OCI-LY7 (cell line): ENCODE results near the gene SNX10. TPM values are rescaled to one million over a fixed set of nuclear protein-coding genes. Genes with fewer than 3 reads are reported as not detected.

ENCODE experiments used
- BruUV-seq: library from RNA; stranded (reverse); fragments of 400-500 nt; replicated peaks from 2 replicates; lab custom pipeline; 2021; lab: Mats Ljungman, UMichigan
- CTCF ChIA-PET: fragments of 300-600 bp; sonication (Branson Sonifier 250); formaldehyde crosslinking; loops from one replicate; lab custom pipeline; 2022; ENCODE audit warnings: antibody characterized with exemption; ENCODE audit not compliant: unreplicated experiment; lab: Charles Lee
- POLR2A ChIA-PET: fragments of 300-600 bp; sonication (Branson Sonifier 250); formaldehyde crosslinking; loops from one replicate; lab custom pipeline; 2022; ENCODE audit warnings: antibody characterized with exemption; lab: Charles Lee
- DNase-seq: peaks from one replicate; pipeline ENCODE4 v3.0.0-alpha.2; 2015; ENCODE audit warnings: low spot score
- H2AFZ ChIP-seq: fragments of 200-600 bp; sonication (generic), shearing (Covaris generic); 2 replicates; pipeline ENCODE4 v1.6.1; 2014; ENCODE audit warnings: mild to moderate bottlenecking, antibody characterized with exemption, low read length, moderate library complexity
- H3K27ac ChIP-seq: fragments of 200-600 bp; sonication (generic); 2 replicates; pipeline ENCODE4 v1.5.1; 2014; ENCODE audit warnings: mixed run types, low read depth, mild to moderate bottlenecking, moderate library complexity, low read length, inconsistent platforms; ENCODE audit not compliant: poor library complexity, severe bottlenecking
- H3K36me3 ChIP-seq: fragments of 200-600 bp; sonication (generic); 2 replicates; pipeline ENCODE4 v1.6.1; 2014; ENCODE audit warnings: mild to moderate bottlenecking, antibody characterized with exemption, low read length, moderate library complexity, mixed read lengths; ENCODE audit not compliant: insufficient read depth
- H3K4me1 ChIP-seq: fragments of 200-600 bp; sonication (generic); 2 replicates; pipeline ENCODE4 v1.5.1; 2014; ENCODE audit warnings: mild to moderate bottlenecking, low read length; ENCODE audit not compliant: insufficient read depth, poor library complexity, severe bottlenecking
- H3K4me2 ChIP-seq: fragments of 200-600 bp; sonication (generic); 2 replicates; pipeline ENCODE4 v1.6.1; 2014; ENCODE audit warnings: mild to moderate bottlenecking, low read length
- H3K4me3 ChIP-seq: fragments of 200-600 bp; sonication (generic); 2 replicates; pipeline ENCODE4 v1.5.1; 2014; ENCODE audit warnings: mild to moderate bottlenecking, low read depth, low read length; ENCODE audit not compliant: poor library complexity, severe bottlenecking
- H3K79me2 ChIP-seq: fragments of 200-600 bp; sonication (generic); 2 replicates; pipeline ENCODE4 v1.6.1; 2016; ENCODE audit warnings: low read depth, mild to moderate bottlenecking, low read length, moderate library complexity, mixed read lengths; ENCODE audit not compliant: insufficient read depth
- H3K9me2 ChIP-seq: fragments of 200-600 bp; sonication (generic); 2 replicates; pipeline ENCODE4 v1.6.1; 2016; ENCODE audit warnings: mild to moderate bottlenecking, low read length, mixed read lengths; ENCODE audit not compliant: insufficient read depth
- H3K9me3 ChIP-seq: fragments of 200-600 bp; sonication (generic); 2 replicates; pipeline ENCODE4 v1.6.1; 2014; ENCODE audit warnings: mild to moderate bottlenecking, mixed run types, low read length, mixed read lengths
- H4K20me1 ChIP-seq: fragments of 200-600 bp; sonication (generic); 2 replicates; pipeline ENCODE4 v1.6.1; 2014; ENCODE audit warnings: mild to moderate bottlenecking, antibody characterized with exemption, low read length, moderate library complexity, mixed read lengths; ENCODE audit not compliant: insufficient read depth
- EZH2phosphoT487 ChIP-seq: fragments of 200-600 bp; sonication (generic); IDR thresholded peaks from 2 replicates; pipeline ENCODE4 v1.6.1; 2018; ENCODE audit warnings: low read depth, borderline replicate concordance, mild to moderate bottlenecking, mixed run types, antibody characterized with exemption, low read length, moderate library complexity, mixed read lengths
- intact Hi-C: fragments of 100-400 bp; cut with micrococcal nuclease; formaldehyde crosslinking; loops from one replicate; pipeline ENCODE4 v1.10.0; 2022; ENCODE audit not compliant: unreplicated experiment
- total RNA-seq, 2 experiments: library from RNA; depleted of rRNA in 1 of 2; stranded (reverse); fragments of >200 nt in 1 of 2; shearing (Covaris generic) in 1 of 2; gene quantifications; 2 replicates each; pipeline ENCODE4 v1.2.3, GENCODE V29; 2014 to 2022
- TF ChIP-seq, protein P1 (sequence below): fragments of 200-600 bp; sonication (generic); conservative IDR thresholded peaks from 2 replicates; pipeline ENCODE4 v1.5.1; 2014; ENCODE audit warnings: mild to moderate bottlenecking, antibody characterized with exemption, low read length, moderate library complexity, mixed read lengths

The SNX10 gene
- total RNA-seq, 2 experiments from 2014 or later = 14.3 to 32.9 TPM

DNA sequence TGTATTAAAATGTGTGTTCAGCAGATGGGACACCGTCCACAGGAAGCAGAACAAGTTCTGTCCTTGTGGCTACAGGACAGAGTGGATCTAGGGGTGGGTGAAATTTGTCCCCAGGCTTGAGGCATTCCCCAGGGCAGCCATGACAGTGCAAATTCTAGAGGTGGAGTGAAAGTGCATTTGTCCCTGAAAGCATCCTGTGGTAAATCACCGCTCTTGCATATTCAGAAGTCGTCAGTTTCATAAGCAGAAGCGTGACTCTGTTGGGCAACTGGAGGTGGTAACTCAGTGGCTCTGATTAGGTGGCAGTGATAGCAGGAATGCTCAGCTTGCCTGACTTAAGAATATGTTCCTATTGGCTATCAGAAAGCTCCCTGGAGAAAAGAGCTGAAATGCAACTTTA, 96.6 kb downstream of the SNX10 start:
- intact Hi-C loops = no loop called here
- Histone ChIP-seq H3K79me2 (no peaks in the 10 kb centered on the region), H2AFZ (no peak overlapping the region), H3K4me1 (no peaks in the 10 kb centered on the region), H4K20me1 (no peaks in the 10 kb centered on the region), H3K9me3 (no peaks in the 10 kb centered on the region), H3K4me2 (no peak overlapping the region), H3K36me3 (no peaks in the 10 kb centered on the region), H3K27ac (no peak overlapping the region), H3K4me3 (no peak overlapping the region), H3K9me2 (no peaks in the 10 kb centered on the region)
- TF ChIP-seq, protein P1, sequence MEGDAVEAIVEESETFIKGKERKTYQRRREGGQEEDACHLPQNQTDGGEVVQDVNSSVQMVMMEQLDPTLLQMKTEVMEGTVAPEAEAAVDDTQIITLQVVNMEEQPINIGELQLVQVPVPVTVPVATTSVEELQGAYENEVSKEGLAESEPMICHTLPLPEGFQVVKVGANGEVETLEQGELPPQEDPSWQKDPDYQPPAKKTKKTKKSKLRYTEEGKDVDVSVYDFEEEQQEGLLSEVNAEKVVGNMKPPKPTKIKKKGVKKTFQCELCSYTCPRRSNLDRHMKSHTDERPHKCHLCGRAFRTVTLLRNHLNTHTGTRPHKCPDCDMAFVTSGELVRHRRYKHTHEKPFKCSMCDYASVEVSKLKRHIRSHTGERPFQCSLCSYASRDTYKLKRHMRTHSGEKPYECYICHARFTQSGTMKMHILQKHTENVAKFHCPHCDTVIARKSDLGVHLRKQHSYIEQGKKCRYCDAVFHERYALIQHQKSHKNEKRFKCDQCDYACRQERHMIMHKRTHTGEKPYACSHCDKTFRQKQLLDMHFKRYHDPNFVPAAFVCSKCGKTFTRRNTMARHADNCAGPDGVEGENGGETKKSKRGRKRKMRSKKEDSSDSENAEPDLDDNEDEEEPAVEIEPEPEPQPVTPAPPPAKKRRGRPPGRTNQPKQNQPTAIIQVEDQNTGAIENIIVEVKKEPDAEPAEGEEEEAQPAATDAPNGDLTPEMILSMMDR = no peak
- no peak for TF ChIP-seq EZH2phosphoT487
- no TSS peak for BruUV-seq
- ChIA-PET CTCF (no interaction called here), POLR2A (interaction anchor here (1.9 kb wide), 1 partner anchor 10 kb away, joined by 12 read pairs; no protein-coding TSS in a partner anchor)
- no peak for DNase-seq

DNA sequence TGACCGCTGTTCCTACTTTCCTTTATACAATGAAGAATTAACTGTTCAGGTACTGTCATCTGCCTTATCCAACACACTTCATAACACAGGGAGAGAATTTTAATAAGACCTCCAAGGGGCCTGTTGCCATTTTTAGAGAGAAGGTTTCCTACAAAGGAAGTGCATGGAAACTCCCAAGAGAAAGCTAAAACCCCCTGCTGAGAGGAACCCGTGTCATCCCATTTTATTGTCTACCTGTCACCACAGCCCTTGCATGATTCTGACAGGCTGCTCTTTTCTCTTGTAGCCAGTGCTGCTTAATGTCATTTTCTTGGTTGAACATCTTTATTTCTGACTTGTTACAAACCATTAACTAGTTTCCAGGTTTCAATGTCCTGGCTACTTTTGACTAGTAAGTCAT, 98.4 kb downstream of the SNX10 start:
- no peak overlapping the region for H2AFZ ChIP-seq
- TF ChIP-seq, protein P1 = no peak
- TF ChIP-seq EZH2phosphoT487 = no peak
- intact Hi-C loops = no loop called here
- no peak overlapping the region for H3K4me3 ChIP-seq
- H3K9me3 ChIP-seq = no peaks in the 10 kb centered on the region
- H3K4me1 ChIP-seq = no peaks in the 10 kb centered on the region
- no peak for DNase-seq
- POLR2A ChIA-PET = interaction anchor here (0.6 to 1.9 kb wide), 3 partner anchors 8 to 564 kb away, joined by 3 to 12 read pairs (median 3); no protein-coding TSS in a partner anchor
- H3K9me2 ChIP-seq = no peaks in the 10 kb centered on the region
- H3K27ac ChIP-seq = no peak overlapping the region
- H3K36me3 ChIP-seq = no peaks in the 10 kb centered on the region
- no peaks in the 10 kb centered on the region for H4K20me1 ChIP-seq
- no peak overlapping the region for H3K4me2 ChIP-seq
- CTCF ChIA-PET = no interaction called here
- no TSS peak for BruUV-seq
- no peaks in the 10 kb centered on the region for H3K79me2 ChIP-seq

DNA sequence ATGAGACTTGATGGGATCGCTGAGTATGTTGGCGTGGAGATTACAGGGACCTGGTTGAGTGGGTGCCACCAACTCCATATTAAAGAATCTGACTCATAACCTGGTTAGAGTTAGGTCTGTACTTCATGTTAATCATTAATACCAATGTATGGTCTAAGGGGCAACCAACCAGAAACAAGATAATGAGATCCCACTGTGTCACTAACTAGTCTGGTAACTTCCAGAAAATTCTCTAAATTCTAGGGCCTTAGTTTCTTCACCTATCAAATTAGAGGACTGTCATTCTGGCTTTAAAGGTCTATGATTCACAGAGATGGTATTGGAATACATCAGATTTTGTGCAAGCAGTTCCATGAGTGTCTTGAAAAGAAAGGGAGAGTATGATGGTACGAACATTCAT, 102.2 kb downstream of the SNX10 start:
- Histone ChIP-seq H3K27ac (no peak overlapping the region), H3K9me3 (no peaks in the 10 kb centered on the region), H3K4me2 (no peak overlapping the region), H3K36me3 (no peaks in the 10 kb centered on the region), H4K20me1 (no peaks in the 10 kb centered on the region), H3K79me2 (no peaks in the 10 kb centered on the region), H3K4me1 (peaks cover 17% of the 10 kb centered on the region), H2AFZ (no peak overlapping the region), H3K4me3 (no peak overlapping the region), H3K9me2 (no peaks in the 10 kb centered on the region)
- BruUV-seq = no TSS peak
- no peak for DNase-seq
- intact Hi-C loops = no loop called here
- ChIA-PET CTCF (no interaction called here), POLR2A (no interaction called here)
- TF ChIP-seq EZH2phosphoT487 = no peak
